ENCODE data around the gene LAPTM4A.

LAPTM4A gene

GRCh38 chr2:20094955-20095354 is 43.5 kb upstream of the LAPTM4A start:
- POLR2A ChIA-PET: interaction anchor here (0.7 to 1.7 kb wide), 2 partner anchors 33 to 80 kb away, joined by 3 to 6 read pairs; no protein-coding TSS in a partner anchor

GRCh38 chr2:20094142-20094755 is 42.8 kb upstream of the LAPTM4A start:
- ChIA-PET CTCF (interaction anchor here (0.5 to 11.2 kb wide), 36 partner anchors 8 to 197 kb away, joined by 3 to 349 read pairs (median 4); partner anchors contain the start of genes LAPTM4A, MATN3, SDC1 and WDR35), POLR2A (interaction anchor here (0.6 to 1.7 kb wide), 4 partner anchors 27 to 79 kb away, joined by 3 to 6 read pairs (median 3); partner anchors contain the start of gene LAPTM4A)
- H3K4me3 ChIP-seq (ENCODE audit: low read depth, low read length): no peak overlapping the region
- TF ChIP-seq, protein P1, sequence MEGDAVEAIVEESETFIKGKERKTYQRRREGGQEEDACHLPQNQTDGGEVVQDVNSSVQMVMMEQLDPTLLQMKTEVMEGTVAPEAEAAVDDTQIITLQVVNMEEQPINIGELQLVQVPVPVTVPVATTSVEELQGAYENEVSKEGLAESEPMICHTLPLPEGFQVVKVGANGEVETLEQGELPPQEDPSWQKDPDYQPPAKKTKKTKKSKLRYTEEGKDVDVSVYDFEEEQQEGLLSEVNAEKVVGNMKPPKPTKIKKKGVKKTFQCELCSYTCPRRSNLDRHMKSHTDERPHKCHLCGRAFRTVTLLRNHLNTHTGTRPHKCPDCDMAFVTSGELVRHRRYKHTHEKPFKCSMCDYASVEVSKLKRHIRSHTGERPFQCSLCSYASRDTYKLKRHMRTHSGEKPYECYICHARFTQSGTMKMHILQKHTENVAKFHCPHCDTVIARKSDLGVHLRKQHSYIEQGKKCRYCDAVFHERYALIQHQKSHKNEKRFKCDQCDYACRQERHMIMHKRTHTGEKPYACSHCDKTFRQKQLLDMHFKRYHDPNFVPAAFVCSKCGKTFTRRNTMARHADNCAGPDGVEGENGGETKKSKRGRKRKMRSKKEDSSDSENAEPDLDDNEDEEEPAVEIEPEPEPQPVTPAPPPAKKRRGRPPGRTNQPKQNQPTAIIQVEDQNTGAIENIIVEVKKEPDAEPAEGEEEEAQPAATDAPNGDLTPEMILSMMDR (IDR thresholded peaks at IDR 0.05; ENCODE audit: insufficient read depth, low read length, missing control alignments): no peak
- DNase-seq (ENCODE audit: low read depth, low spot score): no peak

More at GRCh38 chr2:20094955-20095354, 43.5 kb upstream of the LAPTM4A start:
- CTCF ChIA-PET: interaction anchor here (0.7 to 11.2 kb wide), 29 partner anchors 9 to 197 kb away, joined by 3 to 349 read pairs (median 5); partner anchors contain the start of genes LAPTM4A, MATN3 and SDC1
- TF ChIP-seq, protein P1 (IDR thresholded peaks at IDR 0.05; ENCODE audit: insufficient read depth, low read length, missing control alignments): no peak
- no peak overlapping the region for H3K4me3 ChIP-seq (ENCODE audit: low read depth, low read length)
- no peak for DNase-seq (ENCODE audit: low read depth, low spot score)

DNA sequence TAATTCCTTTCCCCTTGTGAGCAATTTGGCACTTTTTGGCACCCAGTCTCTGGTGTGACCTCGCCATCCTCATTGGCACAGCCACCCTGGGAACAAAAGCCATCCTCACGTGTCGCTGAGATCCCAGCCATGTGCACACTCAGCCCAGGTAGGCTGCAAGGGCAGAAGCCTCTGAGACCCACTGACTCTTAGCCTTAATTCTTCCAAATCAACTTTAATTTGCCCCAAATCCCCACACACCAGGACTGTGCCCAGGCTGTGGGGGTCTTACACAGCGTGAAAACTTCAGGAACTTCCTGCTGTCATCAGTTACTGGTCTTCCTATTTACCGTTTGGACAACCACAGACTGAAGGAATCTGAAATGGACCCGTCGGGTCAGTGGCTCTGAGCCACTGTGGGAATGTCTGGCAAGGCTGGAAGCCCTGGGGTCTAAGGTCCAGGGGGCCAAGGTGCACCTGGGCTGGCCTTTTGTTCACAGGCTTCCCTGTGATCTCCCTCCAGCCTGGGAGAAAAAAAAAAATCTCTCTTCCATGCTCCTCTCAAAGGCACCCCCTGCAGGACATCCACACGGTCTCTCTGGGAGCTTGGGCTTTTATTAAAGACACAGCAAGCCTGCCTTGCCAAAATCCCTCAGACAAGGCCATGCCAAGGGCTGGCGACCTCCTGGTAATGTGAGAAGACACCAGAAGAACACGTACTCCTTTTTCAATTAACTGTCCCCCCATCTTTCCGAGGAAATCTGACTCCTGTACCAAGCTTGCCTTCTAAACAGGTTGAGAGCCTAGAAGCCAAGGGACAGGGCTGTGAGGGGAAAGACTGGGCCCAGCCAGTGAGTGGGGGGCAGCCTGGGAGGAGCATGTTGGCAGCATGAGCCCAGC is 42.1 kb upstream of the LAPTM4A start:
- POLR2A ChIA-PET: interaction anchor here (1.2 to 1.7 kb wide), 2 partner anchors 42 to 78 kb away, joined by 3 to 6 read pairs; partner anchors contain the start of gene LAPTM4A
- DNase-seq (ENCODE audit: low read depth, low spot score): peak; percentile 14

GRCh38 chr2:20092901-20093235 is 41.4 kb upstream of the LAPTM4A start:
- no peak for DNase-seq (ENCODE audit: low read depth, low spot score)
- no peak overlapping the region for H3K4me3 ChIP-seq (ENCODE audit: low read depth, low read length)
- ChIA-PET POLR2A (no interaction called here), CTCF (interaction anchor here (0.5 to 11.2 kb wide), 19 partner anchors 12 to 1620 kb away, joined by 3 to 349 read pairs (median 4); partner anchors contain the start of genes LAPTM4A and MATN3)
- TF ChIP-seq, protein P1 (IDR thresholded peaks at IDR 0.05; ENCODE audit: insufficient read depth, low read length, missing control alignments): no peak

More for the DNA sequence above, 42.1 kb upstream of the LAPTM4A start:
- no peak overlapping the region for H3K4me3 ChIP-seq (ENCODE audit: low read depth, low read length)
- CTCF ChIA-PET: interaction anchor here (0.5 to 11.2 kb wide), 34 partner anchors 11 to 195 kb away, joined by 3 to 349 read pairs (median 6); partner anchors contain the start of genes LAPTM4A, MATN3, SDC1 and WDR35
- TF ChIP-seq, protein P1 (IDR thresholded peaks at IDR 0.05; ENCODE audit: insufficient read depth, low read length, missing control alignments): peak; percentile 75

GRCh38 chr2:20092226-20092900 is 40.9 kb upstream of the LAPTM4A start:
- H3K4me3 ChIP-seq (ENCODE audit: low read depth, low read length): no peak overlapping the region
- DNase-seq (ENCODE audit: low read depth, low spot score): no peak
- POLR2A ChIA-PET: interaction anchor here (1.3 to 1.5 kb wide), 2 partner anchors 30 to 41 kb away, joined by 6 to 8 read pairs; partner anchors contain the start of gene LAPTM4A
- TF ChIP-seq, protein P1 (IDR thresholded peaks at IDR 0.05; ENCODE audit: insufficient read depth, low read length, missing control alignments): no peak
- CTCF ChIA-PET: interaction anchor here (0.5 to 11.2 kb wide), 20 partner anchors 12 to 1620 kb away, joined by 3 to 349 read pairs (median 4); partner anchors contain the start of genes LAPTM4A and MATN3

All from AG04449 (cell line).